ENCODE results near the gene MAP3K8. TPM values are rescaled to one million over a fixed set of nuclear protein-coding genes. Genes with fewer than 3 reads are reported as not detected.

The MAP3K8 gene
- total and polyA plus RNA-seq, 2 of the 8 experiments (the other 6 are each of a cell fraction or from before 2014, with no cell fraction given), result 5.6 to 6.0 TPM

DNA sequence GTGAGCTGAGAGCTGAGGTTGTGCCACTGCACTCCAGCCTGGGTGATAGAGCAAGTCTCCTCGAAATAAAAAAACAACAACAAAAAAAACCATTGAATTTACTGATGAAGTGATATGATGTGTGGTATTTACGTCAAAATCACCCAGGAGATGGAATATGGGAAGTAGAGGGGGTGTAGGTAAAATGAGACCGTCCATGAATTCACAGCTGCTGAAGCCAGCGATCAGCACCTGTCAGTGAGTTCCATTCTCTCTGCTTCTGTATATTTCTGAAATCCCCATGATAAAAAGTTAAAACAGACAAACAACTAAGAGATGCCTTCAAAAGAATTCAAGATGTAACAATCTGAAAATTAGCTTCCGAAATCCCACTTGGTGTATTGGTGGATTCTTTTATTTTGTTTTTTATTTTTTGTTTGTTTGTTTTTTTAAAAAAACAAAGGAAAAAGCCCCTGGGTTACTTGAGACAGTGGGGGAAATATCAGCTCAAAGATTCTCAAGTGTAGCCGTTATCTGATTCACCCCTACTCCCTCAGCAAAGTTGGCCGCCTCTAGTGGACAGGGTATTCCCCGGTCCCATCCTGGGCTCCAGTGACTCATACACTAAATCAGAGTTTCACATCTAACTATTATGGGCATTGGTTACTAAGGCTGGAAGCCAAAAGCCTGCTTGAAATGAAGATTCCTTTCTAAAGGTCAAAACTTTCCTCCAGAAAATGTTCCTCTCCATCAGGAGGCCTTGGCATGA, 76.4 kb downstream of the MAP3K8 start:
- H2AFZ ChIP-seq (ENCODE audit: low read length), result no peak overlapping the region
- CTCF ChIA-PET (ENCODE audit: partially characterized antibody), result interaction anchor here (1.1 kb wide), 1 partner anchor 97 kb away, joined by 3 read pairs; no protein-coding TSS in a partner anchor
- no peaks in the 10 kb centered on the region for H3K4me1 ChIP-seq (replicated peaks in 1 of 4; ENCODE audit: control insufficient read depth in 3 of 4, insufficient read depth in 4 of 4, low read length in 3 of 4)
- H4K91ac ChIP-seq (replicated peaks; ENCODE audit: insufficient read length, low read length), result no peak overlapping the region
- H3K23me2 ChIP-seq (ENCODE audit: low read depth, low read length), result no peaks in the 10 kb centered on the region
- H3K18ac ChIP-seq (ENCODE audit: extremely low read depth, low read length), result no peak overlapping the region
- no peak overlapping the region for H3K4ac ChIP-seq (replicated peaks; ENCODE audit: insufficient read length, low read depth, low read length)
- DNase-seq (ENCODE audit: low read depth in 1 of 2, low spot score in 2 of 2) (no peak), FAIRE-seq (no peak)
- H3K79me1 ChIP-seq (ENCODE audit: low read depth, low read length), result no peaks in the 10 kb centered on the region
- H2BK5ac ChIP-seq (ENCODE audit: low read depth, low read length), result no peak overlapping the region
- no peak overlapping the region for H4K8ac ChIP-seq (ENCODE audit: extremely low read depth, insufficient read depth, low read length)
- no peak overlapping the region for H3K9ac ChIP-seq (replicated peaks in 1 of 4; ENCODE audit: extremely low read depth in 1 of 4, low read depth in 3 of 4, low read length in 3 of 4)
- H2BK120ac ChIP-seq (replicated peaks; ENCODE audit: low read depth, low read length), result no peak overlapping the region
- POLR2A ChIA-PET (ENCODE audit: partially characterized antibody), result no interaction called here
- H4K5ac ChIP-seq (ENCODE audit: insufficient read length, low read depth, low read length), result no peak overlapping the region
- no peak overlapping the region for H3K23ac ChIP-seq (ENCODE audit: insufficient read length)
- no peak overlapping the region for H3K56ac ChIP-seq (replicated peaks; ENCODE audit: insufficient read length, low read depth, low read length)
- H3K9me3 ChIP-seq (ENCODE audit: insufficient read depth in 2 of 2, low read depth in 1 of 2, low read length in 1 of 2), result no peaks in the 10 kb centered on the region
- no peak overlapping the region for H2AK5ac ChIP-seq (ENCODE audit: low read depth, low read length)
- no peak overlapping the region for H3K14ac ChIP-seq (ENCODE audit: insufficient read length)
- H4K20me1 ChIP-seq (replicated peaks in 1 of 2; ENCODE audit: control insufficient read depth in 1 of 2, insufficient read depth in 2 of 2, low read length in 2 of 2), result no peaks in the 10 kb centered on the region
- 88% methylated on average over 8 of the region's 8 CpGs; no CpG with 5 or more reads in 1 of the 2 experiments for WGBS, 2 experiments (ENCODE audit: extremely low coverage in 1 of 2, insufficient coverage in 1 of 2, insufficient read length in 1 of 2, insufficient replicate concordance in 2 of 2, low coverage in 1 of 2, low lambda C conversion rate in 2 of 2, missing lambda C conversion rate in 1 of 2)
- no peak for TF ChIP-seq ZNF274 (IDR thresholded peaks at IDR 0.05; ENCODE audit: borderline replicate concordance, extremely low read depth, low read length)
- TF ChIP-seq FOSL1 (IDR thresholded peaks at IDR 0.05; ENCODE audit: insufficient read depth, low read depth, low read length), result no peak
- TF ChIP-seq KDM1A (IDR thresholded peaks at IDR 0.05; ENCODE audit: borderline replicate concordance, low read length), result no peak
- no peak for TF ChIP-seq CTBP2 (IDR thresholded peaks at IDR 0.05; ENCODE audit: borderline replicate concordance, insufficient read depth, insufficient read length, low read length)
- no peak for TF ChIP-seq CEBPB (IDR thresholded peaks at IDR 0.05; ENCODE audit: low read depth, low read length)
- TF ChIP-seq JUND (IDR thresholded peaks at IDR 0.05; ENCODE audit: low read length), result no peak
- TF ChIP-seq SRF (IDR thresholded peaks at IDR 0.05; ENCODE audit: low read depth, low read length), result no peak
- no peak for TF ChIP-seq PHF8 (conservative IDR thresholded peaks at IDR 0.05; ENCODE audit: low read depth, low read length)
- no peak for TF ChIP-seq MAFK (IDR thresholded peaks at IDR 0.05; ENCODE audit: low read depth, low read length)
- no peaks in the 10 kb centered on the region for H3K36me3 ChIP-seq (ENCODE audit: control insufficient read depth in 2 of 4, insufficient read depth in 4 of 4, low read length in 3 of 4)
- H3K4me2 ChIP-seq (ENCODE audit: insufficient read depth in 1 of 2, low read depth in 2 of 2, low read length in 2 of 2), result no peak overlapping the region
- H3K4me3 ChIP-seq (ENCODE audit: extremely low read depth in 1 of 4, insufficient read depth in 2 of 4, low read depth in 3 of 4, low read length in 4 of 4), result no peak overlapping the region
- H3K27ac ChIP-seq (ENCODE audit: low read depth, low read length), result no peak overlapping the region
- H2BK12ac ChIP-seq (ENCODE audit: low read depth, low read length), result no peak overlapping the region
- no peaks in the 10 kb centered on the region for H3K79me2 ChIP-seq (ENCODE audit: control insufficient read depth in 1 of 2, insufficient read depth in 2 of 2, low read length in 2 of 2)
- no peak overlapping the region for H2BK15ac ChIP-seq (ENCODE audit: low read length)
- no peak overlapping the region for H2BK20ac ChIP-seq (ENCODE audit: low read length)
- no peaks in the 10 kb centered on the region for H3K27me3 ChIP-seq (replicated peaks in 1 of 4; ENCODE audit: control insufficient read depth in 3 of 4, extremely low read depth in 1 of 4, insufficient read depth in 3 of 4, low read length in 3 of 4)

Data from H1 (cell line).